Activated effector memory CD4-positive, alpha-beta T cell treated with Interleukin-2 at 50 U/mL for 16 hours (primary cell): ENCODE data around the gene SKIC8.

ENCODE experiments used
- DNase-seq: peaks from one replicate; pipeline ENCODE4 v3.0.0-alpha.2; 2020

The SKIC8 gene

GRCh38 chr15:78291052-78291451, 8.4 kb downstream of the SKIC8 start:
- DNase-seq: no peak

- DNase-seq: no peak
Observed at GRCh38 chr15:78290222-78290621, 9.2 kb downstream of the SKIC8 start.

GRCh38 chr15:78284758-78285157, 14.7 kb downstream of the SKIC8 start:
- DNase-seq: no peak

- DNase-seq: no peak
Observed at GRCh38 chr15:78282324-78282723, 17.1 kb downstream of the SKIC8 start.

- no peak for DNase-seq
Observed at GRCh38 chr15:78280319-78281072, 18.9 kb downstream of the SKIC8 start.

- no peak for DNase-seq
Observed at GRCh38 chr15:78276064-78276943, 23.1 kb downstream of the SKIC8 start.

GRCh38 chr15:78274994-78275393, 24.4 kb downstream of the SKIC8 start:
- no peak for DNase-seq

- DNase-seq: no peak
Observed at GRCh38 chr15:78272776-78273175, 26.6 kb downstream of the SKIC8 start.

GRCh38 chr15:78272316-78272715, 27.1 kb downstream of the SKIC8 start:
- no peak for DNase-seq

GRCh38 chr15:78266806-78267205, 32.6 kb downstream of the SKIC8 start:
- no peak for DNase-seq

- DNase-seq: no peak
Observed at GRCh38 chr15:78266229-78266628, 33.2 kb downstream of the SKIC8 start.

GRCh38 chr15:78265752-78266224, 33.6 kb downstream of the SKIC8 start:
- DNase-seq: no peak

- DNase-seq: no peak
Observed at GRCh38 chr15:78265137-78265460, 34.3 kb downstream of the SKIC8 start.

- DNase-seq: peak; percentile 50
Observed at GRCh38 chr15:78264304-78265136, 34.9 kb downstream of the SKIC8 start, which contains the start of gene DNAJA4. Gene DNAJA4, plus strand, starts transcription at chr15:78264562. Its CDS starts 202 bp downstream, at chr15:78264764.

GRCh38 chr15:78263907-78264303, 35.5 kb downstream of the SKIC8 start:
- DNase-seq: no peak

GRCh38 chr15:78263351-78263781, 36.0 kb downstream of the SKIC8 start:
- no peak for DNase-seq

- DNase-seq: no peak
Observed at GRCh38 chr15:78261062-78261461, 38.3 kb downstream of the SKIC8 start.

GRCh38 chr15:78260489-78260888, 38.9 kb downstream of the SKIC8 start:
- no peak for DNase-seq

- DNase-seq: no peak
Observed at GRCh38 chr15:78259232-78259631, 40.2 kb downstream of the SKIC8 start.

GRCh38 chr15:78257681-78258080, 41.7 kb downstream of the SKIC8 start:
- DNase-seq: no peak

- DNase-seq: no peak
Observed at GRCh38 chr15:78256044-78256437, 43.4 kb downstream of the SKIC8 start.

GRCh38 chr15:78255421-78256043, 43.9 kb downstream of the SKIC8 start:
- DNase-seq: no peak

GRCh38 chr15:78251136-78251535, 48.3 kb downstream of the SKIC8 start:
- no peak for DNase-seq
